GM12865 (cell line): Measurements from ENCODE around the gene TCF7L1.

Source experiments
- DNase-seq: peaks from one replicate; pipeline ENCODE4 v3.0.0; 2010; ENCODE audit warnings: low read depth
- H3K4me3 ChIP-seq: 2 replicates; pipeline ENCODE4 v1.5.1; 2011; ENCODE audit warnings: mild to moderate bottlenecking, low read depth, low read length, control low read depth
- TF ChIP-seq, protein P1 (sequence below): IDR thresholded peaks from 2 replicates; pipeline ENCODE4 v1.5.1; 2011; ENCODE audit warnings: low read length, control low read depth, low read depth, inconsistent platforms; ENCODE audit not compliant: insufficient read depth; ENCODE audit errors: missing control alignments

Gene TCF7L1

DNA sequence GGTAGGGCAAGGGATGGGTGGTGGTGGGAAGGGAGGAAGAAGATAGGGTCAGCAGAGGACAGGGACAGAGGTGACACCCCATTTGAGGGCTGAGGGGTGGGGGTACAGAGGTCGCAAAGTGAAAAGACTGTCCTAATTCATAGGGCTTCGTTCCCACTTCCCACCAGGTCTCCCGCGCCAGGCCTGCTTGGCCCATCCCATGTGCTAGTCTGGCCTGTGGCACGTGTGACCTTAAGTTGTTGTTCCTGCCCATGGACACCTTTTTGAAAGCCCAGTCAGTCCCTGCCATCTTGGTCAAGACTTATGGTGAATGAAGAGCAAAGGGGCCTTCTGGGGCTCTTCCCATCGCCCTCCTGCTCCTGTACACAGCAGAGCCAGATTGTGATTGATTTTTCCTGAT lies 148.4 kb downstream of the TCF7L1 start:
- no peak overlapping the region for H3K4me3 ChIP-seq
- TF ChIP-seq, protein P1, sequence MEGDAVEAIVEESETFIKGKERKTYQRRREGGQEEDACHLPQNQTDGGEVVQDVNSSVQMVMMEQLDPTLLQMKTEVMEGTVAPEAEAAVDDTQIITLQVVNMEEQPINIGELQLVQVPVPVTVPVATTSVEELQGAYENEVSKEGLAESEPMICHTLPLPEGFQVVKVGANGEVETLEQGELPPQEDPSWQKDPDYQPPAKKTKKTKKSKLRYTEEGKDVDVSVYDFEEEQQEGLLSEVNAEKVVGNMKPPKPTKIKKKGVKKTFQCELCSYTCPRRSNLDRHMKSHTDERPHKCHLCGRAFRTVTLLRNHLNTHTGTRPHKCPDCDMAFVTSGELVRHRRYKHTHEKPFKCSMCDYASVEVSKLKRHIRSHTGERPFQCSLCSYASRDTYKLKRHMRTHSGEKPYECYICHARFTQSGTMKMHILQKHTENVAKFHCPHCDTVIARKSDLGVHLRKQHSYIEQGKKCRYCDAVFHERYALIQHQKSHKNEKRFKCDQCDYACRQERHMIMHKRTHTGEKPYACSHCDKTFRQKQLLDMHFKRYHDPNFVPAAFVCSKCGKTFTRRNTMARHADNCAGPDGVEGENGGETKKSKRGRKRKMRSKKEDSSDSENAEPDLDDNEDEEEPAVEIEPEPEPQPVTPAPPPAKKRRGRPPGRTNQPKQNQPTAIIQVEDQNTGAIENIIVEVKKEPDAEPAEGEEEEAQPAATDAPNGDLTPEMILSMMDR: no peak

DNA sequence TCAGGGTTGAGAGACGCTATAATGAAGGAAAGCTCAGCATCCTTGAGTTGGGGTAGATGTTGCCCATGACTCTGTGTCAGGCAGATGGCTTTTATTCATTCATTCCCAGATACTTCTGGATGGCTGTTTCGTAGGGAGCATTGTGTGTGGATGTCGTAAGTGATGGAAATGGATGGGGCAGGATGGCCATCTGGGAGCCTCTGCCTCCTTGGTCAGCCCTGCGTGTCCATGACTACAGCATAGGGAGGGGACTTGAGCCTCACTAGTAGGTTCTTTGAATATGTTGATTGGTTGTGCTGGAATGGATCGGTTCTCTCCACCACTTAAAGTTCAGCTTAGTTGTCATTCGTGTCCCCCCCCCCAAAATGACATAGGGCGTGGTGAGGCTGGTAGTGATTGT lies 149.7 kb downstream of the TCF7L1 start:
- DNase-seq: no peak
- TF ChIP-seq, protein P1: no peak

More for the DNA sequence above, 148.4 kb downstream of the TCF7L1 start:
- DNase-seq: no peak

DNA sequence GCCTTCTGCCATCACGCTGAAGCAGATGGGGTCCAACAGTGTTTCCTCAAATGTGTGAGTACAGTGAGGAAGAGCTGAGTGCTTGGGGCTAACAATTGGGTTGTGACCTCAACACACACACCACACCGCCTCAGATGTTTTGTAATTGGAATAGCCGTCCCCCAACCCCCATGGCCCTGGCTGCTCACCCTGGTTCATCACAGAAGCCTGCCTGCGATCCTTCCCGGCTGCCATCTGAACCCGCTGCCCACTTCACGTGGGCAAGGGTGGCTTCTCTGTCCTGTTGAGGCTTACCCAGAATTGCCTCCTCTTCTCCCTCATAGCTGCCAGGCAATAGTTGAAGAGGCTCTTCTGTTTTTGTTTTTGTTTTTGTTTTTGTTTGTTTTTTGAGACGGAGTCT lies 150.4 kb downstream of the TCF7L1 start:
- TF ChIP-seq, protein P1: no peak
- DNase-seq: no peak
- no peak overlapping the region for H3K4me3 ChIP-seq

More for the DNA sequence above, 149.7 kb downstream of the TCF7L1 start:
- no peak overlapping the region for H3K4me3 ChIP-seq

DNA sequence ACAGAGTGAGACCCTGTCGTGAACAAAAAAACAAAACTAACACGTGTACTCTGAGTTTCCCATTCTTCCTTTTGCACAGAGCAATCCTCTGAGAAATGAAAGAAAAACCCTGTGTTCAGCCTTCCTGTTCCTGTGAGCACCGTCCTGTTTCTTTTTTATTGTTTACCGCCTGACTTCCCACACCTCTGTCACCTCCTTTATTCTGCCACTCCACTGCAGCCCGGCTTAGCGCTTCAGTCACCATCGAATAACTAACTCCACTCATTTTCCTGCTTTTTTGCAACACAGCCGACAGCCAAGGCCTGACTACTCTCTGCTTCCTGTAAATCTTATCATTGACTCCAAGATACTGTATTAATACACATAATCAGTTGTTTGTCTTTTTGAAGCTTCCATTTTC lies 153.7 kb downstream of the TCF7L1 start:
- TF ChIP-seq, protein P1: no peak
- no peak overlapping the region for H3K4me3 ChIP-seq
- DNase-seq: no peak

DNA sequence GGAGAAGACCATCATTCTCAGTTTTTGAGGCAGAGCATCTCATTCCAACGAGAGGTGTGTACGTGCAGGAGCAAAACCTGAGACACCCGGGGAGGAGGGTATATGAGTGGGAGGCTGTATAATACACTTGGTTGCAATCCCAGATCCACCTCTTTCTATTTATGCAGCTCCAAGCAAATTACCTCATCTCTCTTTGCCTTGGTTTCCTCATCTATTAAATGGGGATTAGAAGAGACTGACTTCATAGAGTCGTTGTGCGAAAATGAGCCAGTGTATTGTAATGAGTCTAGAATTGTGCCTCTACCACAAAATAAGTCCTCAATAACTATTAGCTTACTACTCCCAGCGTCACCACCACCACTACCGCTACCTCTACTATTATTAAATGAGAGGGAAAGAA lies 154.5 kb downstream of the TCF7L1 start:
- no peak for DNase-seq
- TF ChIP-seq, protein P1: no peak
- no peak overlapping the region for H3K4me3 ChIP-seq

DNA sequence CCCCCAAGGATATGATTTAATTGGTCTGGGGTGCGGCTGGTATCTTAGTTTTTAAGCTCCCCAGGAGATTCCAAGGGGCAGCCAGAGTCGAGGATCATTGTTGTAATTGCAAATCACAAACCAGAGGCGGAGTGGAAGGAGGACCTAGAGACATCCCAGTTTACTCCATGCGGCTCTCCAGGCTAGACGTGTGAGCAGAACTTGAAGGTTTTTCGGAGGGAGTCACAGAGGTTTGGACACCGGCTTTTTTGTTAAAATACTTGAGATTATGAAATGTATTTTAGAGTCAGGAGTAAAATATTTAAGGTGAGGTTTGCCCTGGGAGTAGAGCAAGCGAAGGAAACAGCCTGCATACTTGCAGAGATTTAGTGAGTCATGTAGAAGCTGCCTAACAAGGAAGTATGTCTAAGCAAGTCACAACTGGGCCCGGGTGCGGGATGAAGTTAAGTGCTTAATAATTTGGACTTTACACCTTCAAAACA lies 155.1 kb downstream of the TCF7L1 start:
- DNase-seq: no peak
- TF ChIP-seq, protein P1: no peak
- H3K4me3 ChIP-seq: no peak overlapping the region

DNA sequence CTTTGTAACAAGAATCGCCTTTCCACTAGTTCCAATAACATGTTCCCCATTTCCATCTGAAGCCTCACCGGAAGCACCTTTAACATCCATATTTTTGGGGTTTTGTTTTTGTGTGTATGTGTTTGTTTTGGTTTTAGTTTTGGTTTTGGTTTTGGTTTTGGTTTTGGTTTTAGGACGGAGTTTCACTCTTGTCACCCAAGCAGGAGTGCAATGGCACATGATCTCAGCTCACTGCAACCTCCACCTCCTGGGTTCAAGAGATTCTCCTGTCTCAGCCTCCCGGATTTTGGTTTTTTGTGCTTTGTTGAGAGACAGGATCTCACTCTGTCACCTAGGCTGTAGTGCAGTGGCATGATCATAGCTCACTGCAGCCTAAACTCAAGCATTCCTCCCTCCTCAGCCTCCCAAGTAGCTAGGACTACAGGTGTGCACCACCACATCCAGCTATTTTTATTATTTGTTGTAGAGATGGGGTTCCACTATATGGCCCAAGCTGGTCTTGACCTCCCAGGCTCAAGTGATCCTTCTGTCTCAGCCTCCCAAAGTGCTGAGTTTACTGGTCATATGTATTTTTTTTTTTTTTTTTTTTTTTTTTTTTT lies 158.3 kb downstream of the TCF7L1 start:
- TF ChIP-seq, protein P1: no peak
- no peak for DNase-seq
- H3K4me3 ChIP-seq: no peak overlapping the region
